Type B pancreatic cell (in vitro differentiated cells): ENCODE data around the gene FAM131A. TPM values are rescaled to one million over a fixed set of nuclear protein-coding genes. Genes with fewer than 3 reads are reported as not detected.

Source experiments
- DNase-seq: peaks from one replicate; pipeline ENCODE4 v3.0.0; 2021; ENCODE audit warnings: mixed read lengths; ENCODE audit not compliant: unreplicated experiment; ENCODE audit errors: extremely low spot score
- H3K27ac Mint-ChIP-seq: 2 replicates; pipeline ENCODE4 v1.8.0; 2021; ENCODE audit warnings: mild to moderate bottlenecking, mixed read lengths
- H3K27me3 Mint-ChIP-seq: 2 replicates; pipeline ENCODE4 v1.8.0; 2021; ENCODE audit warnings: mixed read lengths
- H3K36me3 Mint-ChIP-seq: 2 replicates; pipeline ENCODE4 v1.8.0; 2021; ENCODE audit warnings: mixed read lengths
- H3K4me1 Mint-ChIP-seq: one replicate; pipeline ENCODE4 v1.8.0; 2021; ENCODE audit warnings: mixed read lengths; ENCODE audit not compliant: unreplicated experiment
- H3K4me3 Mint-ChIP-seq: 2 replicates; pipeline ENCODE4 v1.8.0; 2021; ENCODE audit warnings: mild to moderate bottlenecking, mixed read lengths
- H3K9me3 Mint-ChIP-seq: 2 replicates; pipeline ENCODE4 v1.8.0; 2021; ENCODE audit warnings: mixed read lengths
- CTCF ChIP-seq: fragments of 200-600 bp; sonication (generic); conservative IDR thresholded peaks from 2 replicates; pipeline ENCODE4 v1.5.0; 2021; ENCODE audit warnings: antibody characterized with exemption, mild to moderate bottlenecking
- total RNA-seq: library from RNA; stranded (reverse); gene quantifications from 2 replicates; pipeline ENCODE4 v1.2.1, GENCODE V29; 2021; ENCODE audit warnings: low replicate concordance

FAM131A gene
- total RNA-seq, 1 donor from 2014 or later = 18.3 TPM

GRCh38 chr3:184333700-184334099, 3.7 kb upstream of the FAM131A start:
- no peak for DNase-seq
- Mint-ChIP-seq H3K4me3 (peak overlapping the region; percentile 57), H3K9me3 (no peaks in the 10 kb centered on the region), H3K36me3 (peaks cover 31% of the 10 kb centered on the region), H3K27me3 (no peaks in the 10 kb centered on the region), H3K27ac (peak overlapping the region; percentile 98), H3K4me1 (peaks cover 23% of the 10 kb centered on the region)
- no peak for TF ChIP-seq CTCF

- H3K27me3 Mint-ChIP-seq = no peaks in the 10 kb centered on the region
- peak overlapping the region; percentile 98 for H3K27ac Mint-ChIP-seq
- H3K9me3 Mint-ChIP-seq = no peaks in the 10 kb centered on the region
- no peak for DNase-seq
- peaks cover 24% of the 10 kb centered on the region for H3K36me3 Mint-ChIP-seq
- peaks cover 29% of the 10 kb centered on the region for H3K4me1 Mint-ChIP-seq
- TF ChIP-seq CTCF = no peak
- H3K4me3 Mint-ChIP-seq = peak overlapping the region; percentile 57
Measured at GRCh38 chr3:184334470-184335158, 2.8 kb upstream of the FAM131A start.

- Mint-ChIP-seq H3K27ac (peak overlapping the region; percentile 98), H3K36me3 (peaks cover 22% of the 10 kb centered on the region), H3K27me3 (no peaks in the 10 kb centered on the region), H3K4me1 (peaks cover 29% of the 10 kb centered on the region), H3K9me3 (no peaks in the 10 kb centered on the region), H3K4me3 (peak overlapping the region; percentile 91)
- no peak for DNase-seq
- TF ChIP-seq CTCF = no peak
Measured at GRCh38 chr3:184335291-184335660, 2.1 kb upstream of the FAM131A start.

GRCh38 chr3:184335661-184336546, 1.5 kb upstream of the FAM131A start:
- H3K27ac Mint-ChIP-seq = peak overlapping the region; percentile 98

More at GRCh38 chr3:184335661-184336546, 1.5 kb upstream of the FAM131A start:
- no peaks in the 10 kb centered on the region for H3K27me3 Mint-ChIP-seq
- no peaks in the 10 kb centered on the region for H3K9me3 Mint-ChIP-seq
- peak overlapping the region; percentile 91 for H3K4me3 Mint-ChIP-seq
- peaks cover 29% of the 10 kb centered on the region for H3K4me1 Mint-ChIP-seq
- H3K36me3 Mint-ChIP-seq = peaks cover 25% of the 10 kb centered on the region
- DNase-seq = peak; percentile 93
- TF ChIP-seq CTCF = no peak
